Chondrocyte (in vitro differentiated cells): ENCODE data around the gene ANXA3. TPM values are rescaled to one million over a fixed set of nuclear protein-coding genes. Genes with fewer than 3 reads are reported as not detected.

Experiments used
- DNase-seq: peaks from one replicate; pipeline ENCODE4 v3.0.0; 2021; ENCODE audit warnings: mixed read lengths, low spot score
- H3K27ac Mint-ChIP-seq: one replicate; pipeline ENCODE4 v1.8.0; 2021; ENCODE audit warnings: mild to moderate bottlenecking, moderate library complexity, mixed read lengths; ENCODE audit not compliant: unreplicated experiment
- H3K27me3 Mint-ChIP-seq: 2 replicates; pipeline ENCODE4 v1.8.0; 2021; ENCODE audit warnings: low read depth, mixed read lengths
- H3K36me3 Mint-ChIP-seq: 2 replicates; pipeline ENCODE4 v1.8.0; 2021; ENCODE audit warnings: low read depth, mixed read lengths
- H3K4me1 Mint-ChIP-seq: 2 replicates; pipeline ENCODE4 v1.8.0; 2021; ENCODE audit warnings: low read depth, mild to moderate bottlenecking, mixed read lengths
- H3K4me3 Mint-ChIP-seq: one replicate; pipeline ENCODE4 v1.8.0; 2021; ENCODE audit warnings: mild to moderate bottlenecking, moderate library complexity, mixed read lengths; ENCODE audit not compliant: unreplicated experiment
- H3K9me3 Mint-ChIP-seq: 2 replicates; pipeline ENCODE4 v1.8.0; 2021; ENCODE audit warnings: low read depth, mixed read lengths
- total RNA-seq: library from RNA; stranded (reverse); gene quantifications from 3 replicates; pipeline ENCODE4 v1.2.1, GENCODE V29; 2021
- TF ChIP-seq, protein P1 (sequence below): fragments of 200-600 bp; sonication (generic); IDR thresholded peaks from 2 replicates; pipeline ENCODE4 v1.5.0; 2021; ENCODE audit warnings: antibody characterized with exemption, mild to moderate bottlenecking, moderate library complexity

ANXA3 gene
- total RNA-seq, 1 donor from 2014 or later: 21.9 TPM

DNA sequence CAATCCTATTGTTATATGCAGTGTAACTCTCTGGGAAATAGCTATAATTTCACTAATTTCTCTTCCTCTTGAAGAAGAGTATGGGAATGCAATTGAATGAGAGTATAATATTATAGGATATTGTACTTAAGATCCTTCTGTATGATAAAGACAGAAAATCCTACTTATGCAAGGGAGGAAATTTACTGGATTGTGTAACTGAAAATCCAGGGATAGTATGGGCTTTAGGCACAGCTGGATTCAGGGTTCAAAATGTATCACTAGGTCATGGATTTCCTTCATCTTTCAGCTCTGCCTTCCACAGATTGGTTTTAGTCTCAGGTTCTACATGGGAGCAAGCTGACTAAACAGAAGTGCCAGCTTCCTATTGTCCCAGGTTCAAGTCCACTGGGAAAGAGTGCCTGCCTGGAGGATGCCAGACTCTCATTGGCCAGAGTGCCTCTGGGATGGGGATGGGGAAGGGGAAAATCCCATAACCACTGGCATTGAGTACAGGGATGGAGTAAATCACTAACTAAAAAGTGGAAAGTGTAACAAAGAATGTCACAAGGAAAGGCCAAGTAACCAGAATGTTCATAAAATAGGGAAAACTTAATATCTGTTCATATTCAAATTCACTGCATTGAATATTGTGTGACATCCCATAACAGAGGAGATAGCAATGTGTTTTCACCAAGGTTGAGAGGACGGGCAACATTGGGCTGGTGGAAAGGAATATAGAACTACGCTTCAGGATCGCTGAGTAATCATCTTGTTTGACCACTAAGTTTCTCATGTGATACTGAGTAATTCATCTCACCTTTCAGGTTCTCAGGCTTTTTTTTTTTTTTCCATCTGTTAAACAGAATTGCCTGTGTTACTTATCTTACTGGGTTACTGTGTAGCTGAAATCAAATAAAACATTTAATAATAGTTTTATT is 75.7 kb downstream of the ANXA3 start:
- no peak overlapping the region for H3K4me3 Mint-ChIP-seq
- no peaks in the 10 kb centered on the region for H3K36me3 Mint-ChIP-seq
- H3K4me1 Mint-ChIP-seq: peaks cover 5% of the 10 kb centered on the region
- H3K27ac Mint-ChIP-seq: no peak overlapping the region
- H3K9me3 Mint-ChIP-seq: no peaks in the 10 kb centered on the region
- H3K27me3 Mint-ChIP-seq: no peaks in the 10 kb centered on the region
- TF ChIP-seq, protein P1, sequence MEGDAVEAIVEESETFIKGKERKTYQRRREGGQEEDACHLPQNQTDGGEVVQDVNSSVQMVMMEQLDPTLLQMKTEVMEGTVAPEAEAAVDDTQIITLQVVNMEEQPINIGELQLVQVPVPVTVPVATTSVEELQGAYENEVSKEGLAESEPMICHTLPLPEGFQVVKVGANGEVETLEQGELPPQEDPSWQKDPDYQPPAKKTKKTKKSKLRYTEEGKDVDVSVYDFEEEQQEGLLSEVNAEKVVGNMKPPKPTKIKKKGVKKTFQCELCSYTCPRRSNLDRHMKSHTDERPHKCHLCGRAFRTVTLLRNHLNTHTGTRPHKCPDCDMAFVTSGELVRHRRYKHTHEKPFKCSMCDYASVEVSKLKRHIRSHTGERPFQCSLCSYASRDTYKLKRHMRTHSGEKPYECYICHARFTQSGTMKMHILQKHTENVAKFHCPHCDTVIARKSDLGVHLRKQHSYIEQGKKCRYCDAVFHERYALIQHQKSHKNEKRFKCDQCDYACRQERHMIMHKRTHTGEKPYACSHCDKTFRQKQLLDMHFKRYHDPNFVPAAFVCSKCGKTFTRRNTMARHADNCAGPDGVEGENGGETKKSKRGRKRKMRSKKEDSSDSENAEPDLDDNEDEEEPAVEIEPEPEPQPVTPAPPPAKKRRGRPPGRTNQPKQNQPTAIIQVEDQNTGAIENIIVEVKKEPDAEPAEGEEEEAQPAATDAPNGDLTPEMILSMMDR: no peak
- DNase-seq: no peak

DNA sequence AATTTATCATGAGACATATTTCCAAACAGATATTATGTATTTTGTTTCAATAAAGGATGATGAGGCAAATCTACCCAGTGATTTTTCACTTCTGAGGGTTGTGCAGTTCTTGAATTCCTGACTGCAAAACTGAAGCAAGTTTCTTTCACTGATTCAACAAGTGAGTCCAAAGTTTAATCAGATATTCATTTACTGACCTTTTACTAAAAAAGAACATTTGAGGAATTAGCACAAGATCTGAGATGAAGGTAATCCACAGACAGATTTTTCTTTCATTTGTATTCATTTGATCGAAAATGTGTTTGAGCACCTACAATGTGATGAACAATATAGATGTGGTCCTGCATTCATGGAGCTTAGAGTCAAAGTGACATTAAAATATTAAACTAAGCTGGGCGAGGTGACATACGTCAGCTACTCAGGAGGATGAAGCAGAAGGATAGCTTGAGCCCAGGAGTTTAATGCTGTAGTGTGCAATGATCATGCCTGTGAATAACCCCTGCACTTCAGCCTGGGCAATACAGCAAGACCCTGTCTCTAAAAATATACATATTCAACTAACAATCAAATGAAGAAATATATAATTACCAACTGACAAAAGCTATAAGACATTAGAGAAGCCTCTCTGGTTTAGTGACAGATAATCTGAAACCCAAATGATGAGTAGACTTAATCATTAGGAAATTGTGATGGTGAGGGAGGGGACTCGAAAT is 76.6 kb downstream of the ANXA3 start:
- Mint-ChIP-seq H3K36me3 (no peaks in the 10 kb centered on the region), H3K27me3 (no peaks in the 10 kb centered on the region), H3K4me1 (no peaks in the 10 kb centered on the region), H3K9me3 (no peaks in the 10 kb centered on the region), H3K27ac (no peak overlapping the region), H3K4me3 (no peak overlapping the region)
- TF ChIP-seq, protein P1: no peak
- DNase-seq: no peak

DNA sequence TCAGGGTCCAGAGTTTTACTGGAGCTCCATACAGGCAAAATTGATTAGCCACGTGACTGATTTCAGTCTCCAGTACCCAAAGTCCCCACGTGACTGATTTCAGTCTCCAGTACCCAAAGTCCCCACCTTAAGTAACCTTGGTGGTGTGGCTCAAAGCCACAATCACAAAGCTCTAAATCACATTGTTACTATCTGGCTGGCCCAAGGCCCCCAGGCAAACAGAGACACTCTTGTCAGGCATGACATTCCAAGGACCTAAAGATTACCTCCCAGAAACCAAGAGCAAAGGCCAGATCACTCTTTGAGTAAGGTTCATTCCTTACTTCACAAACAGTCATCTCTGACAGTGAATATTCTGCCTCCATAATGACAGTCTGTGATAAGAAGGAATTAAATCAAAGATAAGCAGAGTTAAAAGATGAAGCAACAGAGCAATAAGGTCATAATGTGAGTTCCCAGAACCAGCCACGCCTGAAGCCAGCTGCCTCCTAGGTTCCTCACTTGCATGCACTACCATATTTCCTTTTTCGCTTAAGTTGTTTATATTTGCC is 78.5 kb downstream of the ANXA3 start:
- no peak overlapping the region for H3K4me3 Mint-ChIP-seq

DNA sequence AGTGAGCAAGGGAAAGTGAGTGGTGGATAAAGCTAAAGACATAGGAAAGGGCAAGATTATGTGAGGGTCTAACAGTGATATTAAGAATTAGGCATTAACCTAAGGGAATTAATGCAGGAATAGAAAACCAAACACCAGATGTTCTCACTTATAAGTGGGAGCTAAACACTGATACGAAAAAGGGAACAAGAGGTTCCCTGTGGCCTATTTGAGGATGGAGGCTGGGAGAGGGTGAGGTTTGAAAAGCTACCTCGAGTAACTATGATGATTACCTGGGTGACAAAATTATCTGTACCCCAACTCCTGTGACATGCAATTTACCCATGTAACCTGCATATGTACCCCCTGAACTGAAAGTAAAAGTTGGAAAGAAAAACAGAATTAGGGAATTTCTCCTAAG is 79.0 kb downstream of the ANXA3 start:
- H3K36me3 Mint-ChIP-seq: no peaks in the 10 kb centered on the region
- DNase-seq: no peak
- H3K27ac Mint-ChIP-seq: no peak overlapping the region
- no peaks in the 10 kb centered on the region for H3K27me3 Mint-ChIP-seq
- TF ChIP-seq, protein P1: no peak
- no peaks in the 10 kb centered on the region for H3K9me3 Mint-ChIP-seq
- peaks cover 10% of the 10 kb centered on the region for H3K4me1 Mint-ChIP-seq
- no peak overlapping the region for H3K4me3 Mint-ChIP-seq

More for the DNA sequence above, 78.5 kb downstream of the ANXA3 start:
- Mint-ChIP-seq H3K36me3 (no peaks in the 10 kb centered on the region), H3K4me1 (peaks cover 10% of the 10 kb centered on the region), H3K27me3 (no peaks in the 10 kb centered on the region), H3K9me3 (no peaks in the 10 kb centered on the region), H3K27ac (no peak overlapping the region)
- DNase-seq: no peak
- TF ChIP-seq, protein P1: no peak

DNA sequence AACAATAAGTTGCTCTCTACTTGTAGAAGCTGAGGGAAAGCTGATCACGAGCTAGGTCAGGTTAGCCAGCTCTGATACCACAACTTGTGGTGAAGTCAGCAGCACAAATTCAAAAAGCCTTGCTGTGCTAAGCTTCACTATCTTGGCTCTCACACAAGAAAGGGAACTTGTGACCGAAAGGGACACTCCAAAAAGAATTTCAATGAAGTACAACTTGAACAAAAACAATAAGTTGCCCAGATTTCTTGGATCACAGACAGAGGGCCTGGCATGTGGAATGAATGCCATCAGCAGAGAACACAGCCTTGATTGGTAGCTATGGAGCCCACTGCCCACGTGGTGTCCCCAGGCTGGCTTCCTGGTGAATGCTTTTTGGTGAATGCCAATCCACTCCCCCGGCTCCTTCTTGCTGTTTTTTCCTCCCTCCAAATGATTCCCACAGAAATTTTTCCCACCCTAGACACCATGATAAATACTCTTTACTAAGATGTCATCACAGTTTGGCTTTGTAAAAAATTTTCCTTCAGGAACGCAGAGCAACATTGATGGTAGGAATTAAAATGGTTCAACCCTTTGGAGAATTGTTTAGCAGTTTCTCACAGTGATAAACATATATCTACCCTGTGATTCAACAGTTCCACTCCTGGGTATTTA is 82.6 kb downstream of the ANXA3 start:
- no peak for DNase-seq
- Mint-ChIP-seq H3K36me3 (no peaks in the 10 kb centered on the region), H3K4me3 (no peak overlapping the region), H3K27me3 (no peaks in the 10 kb centered on the region), H3K4me1 (peaks cover 10% of the 10 kb centered on the region), H3K9me3 (no peaks in the 10 kb centered on the region), H3K27ac (peak overlapping the region; percentile 62)
- TF ChIP-seq, protein P1: no peak
